Kidney (tissue), 14 donors: ENCODE results near the gene AP5Z1. TPM values are rescaled to one million over a fixed set of nuclear protein-coding genes. Genes with fewer than 3 reads are reported as not detected.

Source experiments
- DNase-seq, 5 donors: peaks; one replicate each; pipeline ENCODE4 v3.0.0-alpha.2; 2013 to 2020
- FAIRE-seq: peaks from 2 replicates; lab custom pipeline; 2012; peaks lifted over from hg19 to GRCh38; lab: Jason Lieb, UNC
- H3K27ac ChIP-seq, 2 donors: one replicate each; pipeline ENCODE4 v1.7.0; 2013; ENCODE audit warnings: low read depth in 2 of 2, low read length in 2 of 2, inconsistent platforms in 1 of 2
- H3K27me3 ChIP-seq: one replicate; pipeline ENCODE4 v1.7.1; 2013; ENCODE audit warnings: low read length, inconsistent platforms; ENCODE audit not compliant: control insufficient read depth, insufficient read depth
- H3K36me3 ChIP-seq, 3 donors: one replicate each; pipeline versions ENCODE4 v1.7.0 to v1.7.1; 2013; ENCODE audit warnings: low read length in 3 of 3, control low read depth in 1 of 3, inconsistent platforms in 1 of 3; ENCODE audit not compliant: insufficient read depth in 3 of 3, control insufficient read depth in 2 of 3
- H3K4me1 ChIP-seq, 3 donors: one replicate each; pipeline versions ENCODE4 v1.7.0 to v1.7.1; 2013; ENCODE audit warnings: low read length in 3 of 3, inconsistent platforms in 1 of 3, low read depth in 1 of 3; ENCODE audit not compliant: control insufficient read depth in 2 of 3, insufficient read depth in 2 of 3
- H3K4me3 ChIP-seq, 3 donors: one replicate each; pipeline versions ENCODE4 v1.7.0 to v1.8.1; 2013; ENCODE audit warnings: low read length in 3 of 3, control low read depth in 1 of 3, inconsistent platforms in 1 of 3
- H3K9ac ChIP-seq, 3 donors: one replicate each; pipeline versions ENCODE4 v1.7.0 to v1.7.1; 2013; ENCODE audit warnings: low read length in 3 of 3, control low read depth in 1 of 3, inconsistent platforms in 1 of 3
- H3K9me3 ChIP-seq, 3 donors: one replicate each; pipeline versions ENCODE4 v1.7.0 to v1.7.1; 2013; ENCODE audit warnings: low read length in 3 of 3, control low read depth in 1 of 3, inconsistent platforms in 1 of 3; ENCODE audit not compliant: control insufficient read depth in 2 of 3, insufficient read depth in 1 of 3
- intact Hi-C: fragments of 100-400 bp; cut with DNase I; formaldehyde crosslinking; loops from one replicate; pipeline ENCODE4 v1.11.1; 2022
- polyA plus RNA-seq: library from polyadenylated mRNA; stranded (reverse); fragments of 350-450 nt; fragmentation: Illumina TruSeq; extraction: RNeasy Lipid Tissue Mini Kit (QIAGEN cat#74804); gene quantifications from one replicate; pipeline ENCODE4 v1.2.3, GENCODE V29; 2014; ENCODE audit warnings: low read depth, low replicate concordance; ENCODE audit not compliant: insufficient read depth
- total RNA-seq: library from RNA; stranded (reverse); fragmentation: NEBNext Ultra II Directional; extraction: Animal tissue kit (Norgen Biotek cat#: 25700); gene quantifications from one replicate; pipeline ENCODE4 v1.2.1, GENCODE V29; 2021
- TF ChIP-seq, protein P1 (sequence below): IDR thresholded peaks from 3 replicates; pipeline ENCODE4 v1.5.1; 2012; ENCODE audit warnings: mild to moderate bottlenecking, moderate library complexity, borderline replicate concordance; ENCODE audit not compliant: insufficient read depth; ENCODE audit errors: extremely low read depth
- donor health status: control.
- donor health status: control.
- donor health status: control.
- donor health status: control.
- donor health status: control.
- donor health status: DM: yes; HTN: yes; CAD: no.
- donor health status: Normal renal cell carcinoma (clear cell type).

AP5Z1 gene
- total and polyA plus RNA-seq, 2 donors from 2014 or later = 23.4 to 38.5 TPM

DNA sequence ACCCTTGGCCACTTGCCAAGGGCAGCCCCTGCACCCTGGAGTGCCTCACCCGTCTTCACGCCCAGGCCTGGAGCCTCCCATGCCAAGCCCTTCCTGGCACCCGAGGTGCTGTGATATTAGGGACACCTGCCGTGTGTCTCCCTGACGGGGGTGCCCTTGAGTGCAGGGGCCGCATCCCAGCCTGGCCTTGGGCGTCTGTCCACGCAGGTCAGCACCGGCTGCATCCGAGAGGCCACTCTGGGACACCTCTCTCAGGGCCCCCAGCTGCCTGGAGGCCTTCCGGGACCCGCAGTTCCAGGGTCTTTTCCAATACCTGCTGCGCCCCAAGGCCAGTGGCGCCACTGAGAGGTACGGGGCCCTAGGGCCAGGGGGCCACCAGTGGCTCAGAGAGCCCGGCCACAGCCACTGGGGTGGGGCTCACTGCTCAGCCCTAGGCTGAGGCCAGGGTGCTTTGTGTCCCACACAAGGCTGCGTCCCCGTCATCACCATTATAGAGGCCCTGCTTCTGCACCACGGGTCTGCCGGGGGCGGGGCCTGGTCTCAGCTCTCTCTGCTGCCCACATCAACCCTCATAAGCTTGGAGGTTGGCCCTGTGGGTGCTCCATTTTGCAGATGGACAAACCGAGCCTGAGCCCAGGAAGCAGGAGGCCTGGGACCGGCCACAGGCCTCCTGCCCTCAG, 12.7 kb downstream of the AP5Z1 start:
- H3K9ac ChIP-seq = no peak overlapping the region
- FAIRE-seq (no peak), DNase-seq (no peak)
- no peak overlapping the region for H3K4me3 ChIP-seq
- no peaks in the 10 kb centered on the region for H3K4me1 ChIP-seq
- intact Hi-C loops = loop anchor here (10.0 kb wide), 1 partner anchor 297 kb away; no protein-coding TSS in a partner anchor
- TF ChIP-seq, protein P1, sequence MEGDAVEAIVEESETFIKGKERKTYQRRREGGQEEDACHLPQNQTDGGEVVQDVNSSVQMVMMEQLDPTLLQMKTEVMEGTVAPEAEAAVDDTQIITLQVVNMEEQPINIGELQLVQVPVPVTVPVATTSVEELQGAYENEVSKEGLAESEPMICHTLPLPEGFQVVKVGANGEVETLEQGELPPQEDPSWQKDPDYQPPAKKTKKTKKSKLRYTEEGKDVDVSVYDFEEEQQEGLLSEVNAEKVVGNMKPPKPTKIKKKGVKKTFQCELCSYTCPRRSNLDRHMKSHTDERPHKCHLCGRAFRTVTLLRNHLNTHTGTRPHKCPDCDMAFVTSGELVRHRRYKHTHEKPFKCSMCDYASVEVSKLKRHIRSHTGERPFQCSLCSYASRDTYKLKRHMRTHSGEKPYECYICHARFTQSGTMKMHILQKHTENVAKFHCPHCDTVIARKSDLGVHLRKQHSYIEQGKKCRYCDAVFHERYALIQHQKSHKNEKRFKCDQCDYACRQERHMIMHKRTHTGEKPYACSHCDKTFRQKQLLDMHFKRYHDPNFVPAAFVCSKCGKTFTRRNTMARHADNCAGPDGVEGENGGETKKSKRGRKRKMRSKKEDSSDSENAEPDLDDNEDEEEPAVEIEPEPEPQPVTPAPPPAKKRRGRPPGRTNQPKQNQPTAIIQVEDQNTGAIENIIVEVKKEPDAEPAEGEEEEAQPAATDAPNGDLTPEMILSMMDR = no peak
- no peaks in the 10 kb centered on the region for H3K9me3 ChIP-seq
- H3K27ac ChIP-seq = no peak overlapping the region
- H3K27me3 ChIP-seq = no peaks in the 10 kb centered on the region
- H3K36me3 ChIP-seq = peaks cover 0 to 18% (median 3%) of the 10 kb centered on the region in 3 donors

DNA sequence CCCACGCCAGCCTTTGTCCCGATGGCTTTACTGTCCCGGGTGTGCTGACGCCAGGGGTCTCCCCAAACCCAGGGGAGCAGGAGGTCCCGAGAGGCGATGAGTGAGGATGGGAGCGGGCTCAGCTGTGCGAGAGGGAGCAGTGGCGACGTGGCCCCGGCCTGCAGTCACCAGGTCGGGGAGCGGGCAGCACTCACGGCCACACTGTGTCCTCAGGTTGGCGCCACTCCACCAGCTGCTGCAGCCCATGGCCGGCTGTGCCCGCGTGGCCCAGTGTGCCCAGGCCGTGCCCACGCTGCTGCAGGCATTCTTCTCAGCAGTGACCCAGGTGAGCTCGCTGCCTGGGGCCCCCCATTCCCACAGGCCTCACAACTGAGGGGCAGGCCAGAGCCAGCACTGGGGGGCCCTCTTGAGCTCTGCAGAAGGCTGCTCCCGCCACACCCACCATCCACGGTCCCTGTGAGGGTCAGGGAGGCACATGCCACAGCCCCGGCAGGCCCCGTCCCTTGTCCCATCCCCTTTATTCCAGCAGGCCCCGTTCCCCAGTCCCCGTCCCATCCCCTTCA, 13.3 kb downstream of the AP5Z1 start:
- intact Hi-C loops = loop anchor here (10.0 kb wide), 1 partner anchor 296 kb away; no protein-coding TSS in a partner anchor
- Histone ChIP-seq H3K4me3 (no peak overlapping the region), H3K27me3 (no peaks in the 10 kb centered on the region), H3K36me3 (peaks cover 0 to 18% (median 3%) of the 10 kb centered on the region in 3 donors), H3K9ac (no peak overlapping the region), H3K27ac (no peak overlapping the region), H3K9me3 (no peaks in the 10 kb centered on the region), H3K4me1 (no peaks in the 10 kb centered on the region)
- no peak for DNase-seq
- TF ChIP-seq, protein P1 = no peak
- no peak for FAIRE-seq

DNA sequence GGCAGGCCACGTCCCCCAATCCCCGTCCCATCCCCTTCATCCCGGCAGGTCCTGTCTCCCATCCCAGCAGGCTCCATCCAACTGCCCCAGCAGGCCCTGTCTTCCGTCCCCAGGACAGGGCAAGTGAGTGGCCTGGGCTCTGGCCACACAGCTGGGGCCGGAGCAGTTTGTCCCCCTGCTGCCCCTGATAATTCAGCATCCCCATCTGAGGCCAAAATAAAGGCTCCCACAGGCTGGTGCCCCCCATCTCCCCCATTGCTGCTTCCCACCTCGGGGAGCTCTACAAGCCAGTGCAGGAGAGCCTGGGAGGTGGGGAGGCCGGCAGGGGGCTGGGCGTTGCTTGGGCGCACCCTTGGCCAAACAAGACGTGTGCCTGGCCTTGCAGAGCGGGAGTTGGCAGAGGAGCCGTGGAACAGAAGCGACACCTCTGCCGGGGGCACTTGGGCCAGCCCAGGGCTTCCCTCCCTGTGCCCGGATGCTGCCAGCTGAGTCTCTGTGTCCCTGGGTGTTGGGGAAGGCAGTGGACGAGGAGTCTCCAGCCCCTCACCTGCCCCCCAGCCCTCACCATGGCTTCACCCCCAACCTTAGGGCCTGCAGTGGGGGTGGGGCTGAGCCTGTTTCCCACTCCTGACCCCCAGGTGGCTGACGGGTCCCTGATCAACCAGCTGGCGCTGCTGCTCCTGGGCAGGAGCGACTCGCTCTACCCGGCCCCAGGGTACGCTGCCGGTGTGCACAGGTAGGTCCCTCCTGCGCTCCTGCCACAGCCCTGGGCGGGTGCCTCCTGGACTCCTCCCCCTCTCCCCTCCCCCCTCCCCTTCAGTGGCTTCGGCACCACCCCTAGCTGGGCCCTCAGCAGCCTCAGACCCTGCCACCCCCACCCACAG, 14.0 kb downstream of the AP5Z1 start:
- Histone ChIP-seq H3K27ac (no peak overlapping the region), H3K27me3 (no peaks in the 10 kb centered on the region), H3K9me3 (no peaks in the 10 kb centered on the region), H3K4me3 (no peak overlapping the region), H3K36me3 (peaks cover 0 to 18% (median 3%) of the 10 kb centered on the region in 3 donors), H3K4me1 (no peaks in the 10 kb centered on the region), H3K9ac (no peak overlapping the region)
- DNase-seq (no peak), FAIRE-seq (no peak)
- TF ChIP-seq, protein P1 = no peak
- intact Hi-C loops = loop anchor here (10.0 kb wide), 1 partner anchor 295 kb away; no protein-coding TSS in a partner anchor
